ENCODE data around the gene FILIP1L.

The FILIP1L gene

DNA sequence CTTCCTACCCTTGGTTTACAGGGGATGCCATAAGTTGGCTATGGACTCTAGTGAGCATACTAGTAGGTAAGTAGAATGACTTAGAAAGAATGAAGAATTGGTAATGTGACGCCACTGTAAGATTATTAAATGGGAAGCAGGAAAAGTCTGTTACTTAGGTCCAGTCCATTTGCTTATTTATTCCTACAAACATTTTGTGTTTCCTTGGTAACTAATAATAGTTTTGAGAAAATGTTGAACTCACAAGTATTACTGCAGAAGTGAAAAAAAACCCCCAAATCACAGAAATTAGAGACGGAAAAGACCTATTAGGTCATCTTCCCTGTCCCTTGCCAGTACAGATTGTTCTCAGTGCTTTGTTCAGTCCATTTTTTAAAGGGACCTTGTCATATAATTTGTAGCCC, 233.2 kb downstream of the FILIP1L start:
- no peak for DNase-seq

DNA sequence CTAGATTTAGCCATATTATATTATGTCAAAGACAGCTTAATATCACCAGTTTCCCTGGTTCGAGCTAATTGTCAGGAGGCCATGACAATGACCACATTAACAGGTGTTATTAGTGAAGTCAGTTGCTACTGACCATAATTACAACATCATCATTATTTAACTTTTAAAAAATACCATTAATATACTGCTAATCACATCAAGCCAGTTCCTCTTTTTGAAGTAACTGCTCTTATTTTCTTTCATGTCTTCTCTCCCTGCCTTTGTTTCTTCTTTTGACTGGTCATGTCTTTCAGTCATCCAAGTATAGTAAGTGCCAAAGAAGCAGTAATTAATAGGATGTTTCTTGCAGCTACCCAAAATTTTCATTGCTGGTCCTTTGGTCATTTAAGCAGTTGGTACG, 235.0 kb downstream of the FILIP1L start:
- DNase-seq: no peak

DNA sequence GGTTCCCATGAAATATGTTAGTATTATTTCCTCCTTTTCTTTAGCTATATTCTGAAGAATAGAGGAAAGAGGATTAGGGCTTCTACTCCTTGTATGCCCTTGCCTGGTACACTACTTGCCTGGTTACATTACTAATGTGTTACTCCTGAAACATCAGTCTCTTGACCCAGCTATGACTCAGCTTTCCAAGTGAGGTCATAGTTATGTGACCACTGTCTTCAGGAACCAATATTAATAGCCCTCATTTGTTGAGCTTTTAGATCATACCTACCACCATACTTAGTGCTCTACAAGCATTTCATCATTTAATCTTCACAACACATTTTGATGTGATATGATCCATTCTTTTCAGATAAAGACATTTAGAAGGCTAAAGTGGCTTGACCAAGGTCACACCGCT, 236.3 kb downstream of the FILIP1L start:
- no peak for DNase-seq

DNA sequence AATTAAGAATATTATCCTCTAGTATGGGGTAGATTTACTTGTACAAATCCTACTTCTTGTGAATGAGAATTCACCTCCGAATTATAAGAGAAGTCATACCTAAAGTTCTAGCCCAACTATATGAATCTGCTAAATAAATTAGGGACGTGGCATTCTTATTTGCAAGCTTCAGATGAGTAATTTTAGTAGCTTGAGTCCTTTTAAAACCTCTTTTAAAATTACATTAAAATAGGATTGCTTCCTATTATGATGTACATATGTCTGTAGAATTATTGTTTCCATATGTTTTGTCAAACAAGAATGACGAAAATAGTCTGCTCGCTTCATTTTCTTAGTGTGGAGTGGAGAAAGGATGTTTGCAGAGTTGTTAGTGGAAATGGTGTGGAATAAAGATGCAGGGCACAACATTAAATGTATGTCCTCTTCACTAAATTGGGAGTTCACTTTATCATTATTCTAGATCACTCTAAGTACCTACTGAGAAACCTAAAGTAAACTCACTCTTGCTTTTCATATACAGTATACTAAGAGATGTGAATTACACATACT, 237.2 kb downstream of the FILIP1L start:
- no peak for DNase-seq

DNA sequence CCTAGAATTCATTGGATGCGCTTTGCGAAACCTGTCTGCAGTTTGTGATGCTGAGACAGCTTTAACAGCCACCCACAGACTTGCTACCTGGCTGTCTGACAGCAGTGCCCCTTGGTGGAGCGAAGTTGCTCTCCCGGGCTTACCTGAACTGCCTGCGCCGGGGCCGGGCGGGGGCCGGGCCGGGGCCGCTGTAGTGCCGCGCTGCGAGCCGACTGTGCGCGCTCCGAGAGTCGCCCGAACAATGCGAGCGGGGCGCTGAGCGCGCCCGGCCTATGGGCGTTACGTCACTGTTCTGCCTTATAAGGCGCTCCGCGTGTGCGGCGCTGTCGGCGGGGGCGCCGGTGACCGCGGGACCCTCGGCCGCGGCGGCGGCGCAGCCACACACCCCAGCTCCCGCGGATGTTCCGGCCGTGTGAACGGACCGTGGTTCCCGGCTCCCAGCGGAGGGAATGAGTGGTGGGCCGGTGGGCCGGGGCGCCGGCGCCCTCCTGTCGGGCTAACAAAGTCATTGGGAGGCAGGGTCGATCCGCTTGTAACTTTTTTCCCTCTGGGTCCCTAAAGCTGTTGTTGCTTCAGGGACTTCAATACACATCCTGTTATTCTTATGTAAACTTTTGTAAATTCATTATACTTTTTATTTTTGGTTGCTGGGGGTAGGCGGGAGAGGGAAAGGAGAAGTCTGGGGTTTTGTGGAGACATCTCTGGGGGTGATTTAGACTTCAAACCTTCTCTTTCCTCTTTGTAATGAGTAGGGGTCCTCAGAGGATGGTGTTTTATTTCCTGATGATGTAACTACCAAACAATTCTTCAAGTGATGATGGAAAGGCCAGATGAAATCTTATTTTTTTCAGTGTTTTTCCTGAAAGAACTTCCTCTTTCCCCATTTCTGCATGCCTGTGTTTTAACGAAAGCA, 238.1 kb downstream of the FILIP1L start:
- DNase-seq: no peak

DNA sequence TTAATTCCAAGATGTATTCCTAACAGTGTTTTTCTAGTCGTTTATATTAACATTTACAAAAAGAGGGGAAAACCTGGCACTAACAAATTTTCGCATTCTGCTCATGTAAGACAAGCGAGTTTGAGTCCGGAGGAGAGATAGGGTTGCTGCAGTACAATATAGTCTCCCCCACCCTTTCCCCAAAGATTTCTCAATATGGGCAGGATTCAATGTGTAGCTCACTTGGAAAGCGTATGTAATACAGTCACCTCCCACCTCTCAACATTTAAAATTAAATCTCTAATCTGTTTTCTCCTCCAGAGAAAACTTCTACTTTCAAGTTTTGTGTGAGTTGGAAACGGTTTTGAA, 238.7 kb downstream of the FILIP1L start:
- no peak for DNase-seq

DNA sequence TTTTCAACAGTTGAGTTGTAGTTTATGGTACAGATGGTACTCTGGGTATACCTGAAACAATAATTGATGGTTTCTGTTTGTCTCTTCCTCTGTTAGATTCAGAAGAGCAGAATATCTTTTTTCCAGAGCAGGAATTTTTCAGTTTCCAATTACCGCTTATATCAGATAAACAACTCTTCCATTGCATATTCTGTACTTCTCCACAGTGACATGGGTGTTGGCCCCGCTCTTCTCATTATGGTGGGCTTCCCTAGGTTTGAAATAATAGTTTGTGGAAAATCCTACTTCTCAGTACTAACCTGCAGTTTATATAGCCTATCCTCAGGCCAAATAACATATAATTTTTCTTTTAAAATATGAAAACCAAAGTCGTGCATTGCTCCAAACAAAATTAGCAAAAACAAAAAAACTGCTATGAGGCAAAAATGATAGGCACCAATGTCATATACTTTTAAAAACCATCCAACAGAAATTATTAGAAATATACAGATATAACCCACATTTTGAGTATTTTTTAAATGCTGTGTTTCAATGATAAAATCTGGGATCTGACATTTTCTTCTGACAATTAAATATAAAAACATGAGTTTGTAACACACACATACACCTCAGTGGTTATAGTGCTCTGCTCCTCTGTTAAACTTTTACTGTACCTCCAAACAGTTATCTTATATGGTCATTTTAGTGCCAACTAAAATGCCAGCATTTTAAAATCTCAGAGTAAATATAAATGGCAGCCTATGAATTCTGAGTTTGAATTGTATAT, 239.9 kb downstream of the FILIP1L start:
- DNase-seq: no peak

DNA sequence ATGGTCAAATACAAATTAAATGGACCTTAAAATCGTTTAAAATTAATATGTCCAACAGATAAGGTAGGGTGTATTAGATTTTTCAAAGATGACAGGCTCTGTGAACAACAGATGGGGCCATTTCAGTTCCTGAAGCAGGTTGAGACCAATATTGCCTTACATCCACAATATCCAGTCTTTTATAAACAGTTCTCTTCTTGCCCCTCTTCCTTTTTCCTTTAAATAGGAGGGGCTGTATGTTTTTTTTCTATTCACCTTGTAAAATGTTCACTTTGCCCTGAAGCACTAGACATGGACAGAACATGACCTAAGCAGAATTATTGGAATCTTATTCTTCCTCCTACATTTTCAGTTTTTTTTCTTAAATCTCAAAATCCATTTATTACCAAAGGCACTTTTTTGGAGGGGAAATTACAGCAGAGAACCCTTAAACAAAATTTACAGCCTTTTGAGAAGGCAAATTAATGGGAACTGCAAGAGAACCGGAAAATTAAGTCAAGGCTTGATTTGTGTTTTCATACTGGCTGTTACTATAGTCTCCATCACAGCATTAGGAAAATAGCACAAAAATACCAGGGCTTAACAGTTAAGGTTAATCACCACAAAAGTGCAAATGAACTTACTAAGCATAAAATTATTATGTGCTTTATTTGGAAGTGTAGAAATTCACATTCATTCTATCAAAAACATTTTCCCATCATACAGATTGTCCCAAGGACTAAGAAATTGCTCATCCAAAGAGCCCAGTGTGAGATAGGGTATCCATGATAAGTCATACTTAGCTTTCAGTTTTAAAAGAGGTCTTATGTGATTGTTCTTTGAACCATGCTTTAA, 240.8 kb downstream of the FILIP1L start:
- no peak for DNase-seq

DNA sequence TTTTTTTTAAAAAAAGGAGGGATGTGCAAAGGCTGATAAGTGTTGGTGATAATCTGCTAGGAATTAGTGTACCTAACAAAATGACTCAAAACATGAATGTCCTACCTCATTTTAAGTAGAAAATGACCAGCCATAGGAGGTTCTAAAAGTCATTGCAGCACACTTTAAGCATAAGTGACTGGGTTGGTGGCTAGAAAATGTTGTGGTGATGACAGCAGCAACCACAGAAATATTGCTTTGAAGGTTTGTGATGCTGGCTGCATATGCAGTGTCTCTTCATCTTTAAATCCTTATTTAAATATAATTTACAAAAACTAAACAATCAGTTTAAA, 241.4 kb downstream of the FILIP1L start:
- no peak for DNase-seq

DNA sequence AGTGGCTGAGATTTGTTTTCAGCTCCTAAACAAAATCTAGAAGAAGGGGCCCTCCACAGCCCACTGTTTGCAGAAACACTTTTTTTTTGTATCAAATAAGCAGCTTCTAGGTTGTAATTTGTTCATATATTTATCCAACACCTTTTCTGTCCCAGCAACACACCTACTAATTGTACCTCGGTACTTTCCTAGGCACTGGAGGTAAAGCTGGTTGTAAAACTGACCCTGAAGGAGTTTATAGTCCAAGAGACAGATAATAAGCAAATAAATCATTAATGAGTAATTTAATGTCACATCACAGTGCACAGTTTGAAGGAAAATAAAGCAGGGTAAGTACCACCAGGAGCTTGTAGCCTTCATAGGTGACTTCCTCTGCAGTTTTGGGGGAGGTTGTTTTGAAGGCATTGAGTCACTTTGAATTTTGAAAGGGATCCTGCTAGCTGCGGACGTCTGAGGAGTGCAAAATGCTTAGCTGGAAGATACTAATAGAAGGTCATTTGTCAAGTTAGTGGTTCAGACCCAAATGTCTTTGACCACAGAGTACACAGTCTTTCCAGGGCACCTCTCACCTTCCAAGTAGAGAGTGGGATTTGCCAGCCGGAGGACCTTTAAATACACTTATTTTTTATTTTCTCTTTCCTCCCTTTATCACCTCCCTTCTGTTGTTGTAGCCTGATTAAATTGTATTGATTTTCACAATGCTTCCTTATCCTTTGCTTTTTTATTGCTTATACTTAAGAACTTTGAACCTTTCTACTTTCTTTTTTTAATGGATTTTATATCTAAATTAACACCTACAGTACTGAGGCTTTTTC, 242.9 kb downstream of the FILIP1L start:
- no peak for DNase-seq

DNA sequence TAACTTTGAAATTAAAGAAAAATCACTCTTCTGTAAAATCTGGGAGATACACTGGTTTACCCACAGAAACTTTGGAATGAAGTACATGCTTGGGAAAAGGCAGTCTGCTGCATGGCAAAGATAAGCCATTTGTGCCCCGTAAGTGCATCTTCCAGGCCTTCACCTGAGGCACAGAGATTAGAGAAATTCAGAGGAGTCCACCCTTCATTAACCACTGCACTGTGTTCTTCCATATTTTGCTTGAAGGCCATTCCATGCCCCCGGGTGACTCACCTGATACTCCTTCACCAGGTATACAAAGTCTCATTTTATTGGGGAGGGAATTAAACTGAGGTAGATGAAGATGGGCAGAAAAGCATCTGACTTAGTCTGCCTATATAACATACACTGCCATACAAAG, 243.6 kb downstream of the FILIP1L start:
- no peak for DNase-seq

DNA sequence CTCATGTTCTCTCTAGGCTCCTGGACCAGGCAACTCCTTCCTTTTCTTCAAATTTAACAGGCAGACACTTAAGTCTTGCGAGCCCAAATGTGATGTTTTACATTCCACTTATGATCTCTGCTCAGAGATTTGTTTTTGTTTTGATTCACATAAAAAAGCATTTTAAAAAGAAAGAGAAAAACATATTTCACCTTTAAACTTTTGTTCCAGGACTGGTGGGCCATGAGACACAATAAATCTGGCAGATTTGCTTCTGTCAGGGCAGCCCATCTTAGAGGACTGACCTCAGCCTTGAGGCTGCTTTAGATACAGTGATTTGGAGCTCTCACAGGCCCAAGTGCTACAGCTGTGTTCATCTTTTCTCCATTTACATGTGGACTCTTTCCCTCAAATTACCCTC, 244.7 kb downstream of the FILIP1L start:
- no peak for DNase-seq

DNA sequence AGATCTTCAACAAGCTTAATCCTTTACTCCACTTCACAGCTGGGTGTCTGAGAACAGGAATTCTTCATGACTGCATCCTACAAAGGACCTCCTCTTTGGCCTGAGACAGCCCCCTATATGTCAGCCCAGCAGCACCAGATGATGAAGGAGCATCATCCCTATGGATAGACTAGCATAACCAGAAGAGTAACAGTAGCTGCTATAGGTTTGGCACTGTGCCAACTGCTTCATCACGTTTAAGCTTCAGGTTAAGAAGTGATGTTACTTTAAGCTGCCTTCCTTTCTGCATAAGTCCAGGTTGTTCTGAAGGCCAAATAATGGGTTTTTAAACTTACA, 246.0 kb downstream of the FILIP1L start:
- no peak for DNase-seq

DNA sequence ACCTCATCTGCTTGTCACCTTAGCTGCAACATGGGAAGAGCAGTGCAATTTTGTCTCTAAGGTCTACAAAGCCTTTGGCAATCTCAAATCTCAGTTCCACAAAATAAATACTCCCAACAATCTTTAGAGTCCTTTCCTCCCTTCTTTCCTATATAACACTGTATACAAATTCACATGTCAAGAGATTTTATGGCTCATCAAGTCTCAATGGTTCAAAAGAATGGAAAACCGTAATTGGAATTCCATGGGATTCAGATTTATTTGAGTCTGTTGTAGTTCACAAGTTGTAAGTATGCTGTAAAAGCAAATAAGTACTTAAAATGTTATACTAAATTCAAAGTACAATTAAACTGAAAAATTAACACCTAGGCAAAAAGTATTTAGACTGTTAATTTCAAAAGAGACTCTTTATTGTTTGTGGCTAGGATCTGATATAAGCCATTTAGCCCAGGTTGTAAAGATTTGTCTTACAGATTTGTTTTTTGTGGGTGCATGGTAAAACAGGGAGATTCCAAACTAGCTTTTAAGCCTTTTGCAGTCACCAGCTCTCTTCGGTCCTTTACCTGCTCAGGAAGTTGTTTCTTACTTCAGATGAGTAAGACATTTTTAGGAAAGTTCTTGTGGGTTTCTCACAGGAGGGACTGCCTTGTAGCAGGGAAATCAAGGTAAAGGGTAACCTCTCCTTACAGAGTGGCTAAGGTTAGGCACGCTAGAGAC, 246.5 kb downstream of the FILIP1L start:
- DNase-seq: no peak

DNA sequence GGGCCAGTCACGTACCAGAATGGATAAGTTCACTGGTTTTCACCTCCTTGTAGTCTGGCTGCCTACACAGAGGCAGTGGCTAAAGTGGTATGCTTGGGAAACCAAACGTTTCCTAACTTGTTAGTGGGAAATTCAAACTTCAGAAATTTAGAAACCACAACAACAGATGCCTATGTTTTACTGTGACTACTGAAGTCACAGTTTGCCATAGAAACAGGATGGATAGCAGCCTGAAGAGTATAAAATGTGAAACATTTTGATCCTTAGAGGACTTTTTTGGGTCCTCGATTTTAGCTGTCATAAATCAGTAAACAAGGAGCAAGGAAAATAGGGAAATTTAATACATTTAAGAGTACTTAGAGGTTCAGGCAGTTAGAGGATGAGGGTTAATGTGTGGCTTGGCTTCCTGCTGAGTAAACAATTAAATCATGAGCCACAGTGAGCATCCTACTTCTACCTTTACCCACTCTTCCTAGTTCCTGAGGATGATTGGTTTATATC, 248.0 kb downstream of the FILIP1L start:
- no peak for DNase-seq

DNA sequence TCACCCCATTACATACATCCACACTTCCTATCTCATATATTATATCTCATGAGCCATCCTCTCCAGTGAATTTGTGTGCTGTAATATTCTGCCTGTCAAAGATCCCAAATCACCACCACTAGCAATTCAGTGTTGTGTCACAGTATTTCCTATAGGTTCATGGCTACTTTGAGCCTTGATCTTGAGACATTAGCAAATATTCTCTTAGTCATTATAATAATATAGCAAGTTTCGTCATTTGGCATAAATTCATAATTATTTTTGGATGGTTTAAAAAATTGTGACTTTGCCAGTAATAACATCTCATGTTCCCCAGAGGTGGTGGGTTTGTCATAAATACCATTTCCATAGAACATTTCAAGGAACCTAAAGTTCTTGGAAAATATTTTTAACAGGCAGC, 249.0 kb downstream of the FILIP1L start:
- no peak for DNase-seq

DNA sequence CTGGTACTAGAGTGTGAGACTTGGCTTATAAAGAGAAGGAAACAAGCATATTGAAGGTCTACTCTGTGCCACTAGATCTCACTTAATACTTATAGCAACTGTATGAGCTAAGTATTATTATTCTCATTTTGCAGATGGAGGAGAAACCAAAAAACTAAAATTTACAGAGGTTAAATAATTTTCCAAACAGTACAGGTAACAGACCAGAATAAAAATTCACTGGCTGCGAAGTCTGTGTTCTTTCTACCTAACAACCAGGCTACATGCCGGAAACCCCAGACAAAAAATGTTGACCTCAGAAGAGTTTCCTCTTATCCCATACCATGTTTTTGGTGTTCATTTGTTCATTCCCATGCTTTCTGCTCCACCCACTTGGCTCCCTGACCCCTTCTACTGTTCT, 250.0 kb downstream of the FILIP1L start:
- DNase-seq: no peak

DNA sequence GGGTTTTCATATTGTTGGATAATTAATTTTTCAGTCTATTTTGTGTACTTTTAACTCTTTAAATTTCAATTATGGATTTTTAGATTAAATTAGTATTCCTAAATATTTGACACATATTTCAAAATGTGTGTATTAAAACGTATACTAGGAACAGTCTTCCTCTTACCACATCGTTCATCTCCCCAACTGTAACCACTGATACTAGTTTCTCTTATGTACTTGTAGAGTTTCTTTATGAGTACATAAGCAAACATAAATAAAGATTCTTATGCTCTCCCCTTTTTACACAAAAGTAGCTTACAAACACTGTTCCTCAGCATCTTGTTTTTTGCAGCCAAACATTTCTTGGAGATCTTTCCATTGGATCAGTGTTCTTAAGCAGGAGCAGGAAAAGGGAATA, 250.7 kb downstream of the FILIP1L start:
- no peak for DNase-seq

DNA sequence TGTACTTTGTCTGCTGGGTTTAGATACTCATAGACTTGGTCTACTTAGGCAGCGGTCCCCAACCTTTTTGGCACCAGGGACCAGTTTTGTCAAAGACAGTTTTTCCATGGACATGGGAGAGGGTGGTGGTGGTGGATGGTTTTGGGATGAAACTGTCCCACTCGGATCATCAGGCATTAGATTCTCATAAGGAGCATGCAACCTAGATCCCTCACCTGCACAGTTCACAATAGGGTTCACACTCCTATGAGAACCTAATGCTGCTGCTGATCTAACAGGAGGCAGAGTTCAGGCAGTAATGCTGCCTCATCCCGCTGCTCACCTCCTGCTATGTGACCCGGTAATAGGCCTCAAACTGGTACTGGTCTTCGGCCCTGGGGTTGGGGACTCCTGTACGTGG, 251.3 kb downstream of the FILIP1L start:
- DNase-seq: no peak

DNA sequence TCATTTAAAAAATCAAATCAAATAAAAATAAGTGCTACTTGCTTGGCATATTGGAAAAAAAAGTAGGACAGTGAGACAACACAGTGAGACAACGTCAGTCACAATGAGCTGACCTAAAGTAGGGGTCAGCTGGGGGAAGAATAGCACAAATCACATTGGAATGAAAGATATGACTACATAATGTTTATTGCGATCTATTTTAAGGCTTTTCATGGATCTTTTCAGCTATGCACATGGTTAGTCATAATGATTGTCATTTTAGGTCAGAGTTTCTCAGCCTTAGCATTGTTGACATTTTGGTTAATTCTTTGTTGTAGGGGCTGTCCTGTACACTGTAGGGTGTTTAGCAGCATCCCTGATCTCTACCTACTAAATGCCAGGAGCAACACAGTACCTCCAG, 252.1 kb downstream of the FILIP1L start:
- DNase-seq: no peak

DNA sequence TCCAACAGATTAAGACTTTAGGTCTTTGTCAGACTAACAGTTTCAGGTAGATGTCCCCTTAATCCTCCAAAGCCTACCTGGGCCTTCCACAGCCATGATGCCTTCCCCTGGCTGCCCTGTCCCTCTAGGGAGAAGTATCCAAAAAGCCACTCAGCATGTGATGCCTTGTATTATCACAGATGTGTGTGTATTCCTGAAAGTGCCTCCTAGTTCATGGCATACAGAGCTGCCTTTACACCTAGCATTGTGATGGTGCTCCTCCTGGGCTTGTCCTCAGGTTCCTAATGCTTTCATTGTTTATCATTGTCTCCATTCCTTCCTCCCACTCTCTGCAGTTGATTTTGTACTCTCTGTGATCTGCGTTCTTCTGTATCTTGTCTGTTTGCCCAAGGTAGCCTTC, 253.1 kb downstream of the FILIP1L start:
- no peak for DNase-seq

DNA sequence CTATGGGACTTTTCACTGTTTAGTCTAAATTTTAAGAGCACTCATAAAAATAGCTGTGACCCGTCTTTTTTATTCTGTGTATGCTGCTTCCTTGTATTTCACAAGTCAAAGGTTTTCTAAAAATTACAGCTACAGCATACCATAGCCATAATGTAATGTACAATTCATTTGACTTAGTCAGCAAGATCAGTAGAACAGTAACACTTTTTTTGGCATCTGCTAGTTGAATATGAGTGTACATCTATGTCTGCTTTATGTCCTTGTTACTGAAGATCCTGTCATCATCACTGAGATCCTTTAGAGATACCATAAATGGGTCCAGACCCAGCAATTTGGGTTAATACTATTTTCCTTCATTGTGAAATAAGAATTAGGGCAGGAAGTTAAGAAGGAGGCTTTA, 254.5 kb downstream of the FILIP1L start:
- DNase-seq: no peak

Data from NCI-H345 (cell line).